SK-N-SH (cell line): Measurements from ENCODE around the gene TM9SF4. TPM values are rescaled to one million over a fixed set of nuclear protein-coding genes. Genes with fewer than 3 reads are reported as not detected.

Experiments
- CTCF ChIA-PET: fragments of 300-600, 350-600 bp; formaldehyde crosslinking; extraction: SDS; loops from one replicate; lab custom pipeline; 2021; lab: Yijun Ruan, JAX
- POLR2A ChIA-PET: fragments of 350-600 bp; sonication (Branson Sonifier 250); formaldehyde crosslinking; extraction: SDS; loops from one replicate; lab custom pipeline; 2020; ENCODE audit warnings: antibody characterized with exemption, inconsistent platforms; lab: Yijun Ruan, JAX
- DNase-seq: peaks from one replicate; pipeline ENCODE4 v3.0.0; 2012
- H2AFZ ChIP-seq: fragments of 200-600 bp; sonication (generic); 2 replicates; pipeline ENCODE4 v1.8.1; 2016; ENCODE audit warnings: antibody characterized with exemption, mild to moderate bottlenecking, low read depth
- H3F3A ChIP-seq: fragments of 200-600 bp; sonication (generic); replicated peaks from 2 replicates; pipeline ENCODE3; 2016; ENCODE audit warnings: antibody characterized with exemption, mild to moderate bottlenecking; ENCODE audit not compliant: insufficient read depth
- H3K27ac ChIP-seq, 2 experiments: fragments of 200-500 bp in 1 of 2; fragments of 200-600 bp in 1 of 2; sonication (Bioruptor generic) in 1 of 2; sonication (generic), shearing (Covaris generic) in 1 of 2; 2 replicates each; pipeline versions ENCODE4 v1.5.1 to v1.6.1; 2014 to 2016; ENCODE audit warnings: low read depth in 2 of 2, inconsistent platforms in 1 of 2, low read length in 1 of 2, mild to moderate bottlenecking in 1 of 2, mixed read lengths in 1 of 2
- H3K27me3 ChIP-seq: fragments of 200-600 bp; sonication (generic), shearing (Covaris generic); 2 replicates; pipeline ENCODE4 v1.6.1; 2016; ENCODE audit warnings: mixed run types; ENCODE audit not compliant: insufficient read depth
- H3K36me3 ChIP-seq, 2 experiments: fragments of 200-500 bp in 1 of 2; fragments of 200-600 bp in 1 of 2; sonication (Bioruptor generic) in 1 of 2; sonication (generic) in 1 of 2; replicated peaks in 1 of 2; 2 replicates each; pipeline versions ENCODE3 to v1.5.1; 2014 to 2016; ENCODE audit warnings: low read length in 1 of 2, mild to moderate bottlenecking in 1 of 2; ENCODE audit not compliant: insufficient read depth in 2 of 2, control insufficient read depth in 1 of 2
- H3K4me1 ChIP-seq, 2 experiments: fragments of 200-500 bp in 1 of 2; fragments of 200-600 bp in 1 of 2; sonication (Bioruptor generic) in 1 of 2; sonication (generic), shearing (Covaris generic) in 1 of 2; 2 replicates each; pipeline versions ENCODE4 v1.5.1 to v1.6.1; 2014 to 2016; ENCODE audit warnings: low read depth in 1 of 2, low read length in 1 of 2, mixed run types in 1 of 2; ENCODE audit not compliant: insufficient read depth in 2 of 2, control insufficient read depth in 1 of 2
- H3K4me2 ChIP-seq: fragments of 200-600 bp; sonication (generic), shearing (Covaris generic); 2 replicates; pipeline ENCODE4 v1.6.1; 2017; ENCODE audit warnings: mixed run types
- H3K4me3 ChIP-seq, 2 experiments: fragments of 200-500 bp in 1 of 2; fragments of 200-600 bp in 1 of 2; sonication (Bioruptor generic) in 1 of 2; sonication (generic), shearing (Covaris generic) in 1 of 2; 2 replicates each; pipeline versions ENCODE4 v1.5.1 to v1.8.1; 2014 to 2016; ENCODE audit warnings: low read depth in 2 of 2, inconsistent platforms in 1 of 2, low read length in 1 of 2, mild to moderate bottlenecking in 1 of 2, mixed read lengths in 1 of 2, moderate library complexity in 1 of 2
- H3K79me2 ChIP-seq: fragments of 200-600 bp; sonication (generic); 2 replicates; pipeline ENCODE4 v1.8.1; 2017; ENCODE audit warnings: mild to moderate bottlenecking; ENCODE audit not compliant: insufficient read depth
- H3K9ac ChIP-seq: fragments of 200-600 bp; sonication (generic); 2 replicates; pipeline ENCODE4 v1.6.1; 2017; ENCODE audit warnings: mixed run types
- H3K9me2 ChIP-seq: fragments of 200-600 bp; sonication (generic); 2 replicates; pipeline ENCODE4 v1.6.1; 2017; ENCODE audit warnings: mixed run types
- H3K9me3 ChIP-seq: fragments of 200-600 bp; sonication (generic); 2 replicates; pipeline ENCODE4 v1.6.1; 2017; ENCODE audit warnings: mixed run types, mild to moderate bottlenecking, moderate library complexity
- H4K20me1 ChIP-seq: fragments of 200-600 bp; sonication (generic); 2 replicates; pipeline ENCODE4 v1.6.1; 2017; ENCODE audit warnings: mild to moderate bottlenecking, mixed run types; ENCODE audit not compliant: insufficient read depth
- EP300 ChIP-seq, 2 experiments: IDR thresholded peaks; 2 replicates each; pipeline versions ENCODE4 v1.4.0 to v1.6.1; 2012; ENCODE audit warnings: borderline replicate concordance in 1 of 2, low read depth in 1 of 2, low read length in 1 of 2
- EZH2phosphoT487 ChIP-seq: fragments of 200-600 bp; sonication (generic); IDR thresholded peaks from 2 replicates; pipeline ENCODE4 v1.6.1; 2017; ENCODE audit warnings: low read depth, mixed run types, mild to moderate bottlenecking, antibody characterized with exemption, moderate library complexity, borderline replicate concordance
- FOSL2 ChIP-seq: IDR thresholded peaks from 2 replicates; pipeline ENCODE4 v1.4.0; 2012; ENCODE audit warnings: low read depth, mild to moderate bottlenecking, moderate library complexity, borderline replicate concordance
- FOXJ3 ChIP-seq: sonication (generic); formaldehyde crosslinking; IDR thresholded peaks from 2 replicates; pipeline ENCODE4 v1.5.1; 2020; ENCODE audit warnings: mild to moderate bottlenecking, missing genetic modification reagents
- GATA2 ChIP-seq: sonication (generic); formaldehyde crosslinking; IDR thresholded peaks from 2 replicates; pipeline ENCODE4 v1.5.0; 2020; ENCODE audit warnings: mild to moderate bottlenecking, missing genetic modification reagents
- JUND ChIP-seq: IDR thresholded peaks from 2 replicates; pipeline ENCODE4 v1.4.0; 2012
- MEF2A ChIP-seq: IDR thresholded peaks from 2 replicates; pipeline ENCODE4 v1.4.0; 2012; ENCODE audit warnings: low read depth, borderline replicate concordance
- NRF1 ChIP-seq: IDR thresholded peaks from 2 replicates; pipeline ENCODE4 v1.6.1; 2012; ENCODE audit warnings: low read depth, mild to moderate bottlenecking, low read length
- RXRA ChIP-seq: IDR thresholded peaks from 2 replicates; pipeline ENCODE4 v1.4.0; 2012; ENCODE audit warnings: low read depth, mild to moderate bottlenecking, borderline replicate concordance
- SIN3A ChIP-seq: IDR thresholded peaks from 2 replicates; pipeline ENCODE4 v1.6.1; 2012; ENCODE audit warnings: low read depth, mild to moderate bottlenecking, low read length, moderate library complexity, borderline replicate concordance
- TAF1 ChIP-seq: IDR thresholded peaks from 2 replicates; pipeline ENCODE4 v1.6.1; 2012; ENCODE audit warnings: low read depth, mild to moderate bottlenecking, low read length, moderate library complexity, borderline replicate concordance
- TEAD4 ChIP-seq: IDR thresholded peaks from 2 replicates; pipeline ENCODE4 v1.4.0; 2012; ENCODE audit warnings: mild to moderate bottlenecking, borderline replicate concordance; ENCODE audit not compliant: insufficient read depth
- YY1 ChIP-seq: IDR thresholded peaks from 2 replicates; pipeline ENCODE4 v1.4.0; 2012; ENCODE audit warnings: low read depth, mild to moderate bottlenecking
- WGBS: methylation state at CpG from one replicate; pipeline ENCODE4 v1.1.6; 2017; ENCODE audit warnings: low lambda C conversion rate; 5-methylcytosine and 5-hydroxymethylcytosine counted together
- polyA plus RNA-seq, 3 experiments: library from polyadenylated mRNA; depleted of rRNA; stranded (reverse); fragments of >200 nt; gene quantifications; 2 replicates each; pipeline ENCODE4 v1.2.3, GENCODE V29; 2012
- TF ChIP-seq, protein P1 (sequence below): IDR thresholded peaks from 2 replicates; pipeline ENCODE4 v1.4.0; 2012; ENCODE audit warnings: low read depth
- TF ChIP-seq, protein P2 (sequence below): IDR thresholded peaks from 2 replicates; pipeline ENCODE4 v1.6.1; 2012; ENCODE audit warnings: mild to moderate bottlenecking, low read depth, low read length, moderate library complexity
- TF ChIP-seq, protein P3 (sequence below): fragments of 150-350 bp; IDR thresholded peaks from 2 replicates; pipeline ENCODE4 v1.6.1; 2016; ENCODE audit warnings: mild to moderate bottlenecking, low read depth, low read length
- TF ChIP-seq, protein P4 (sequence below): IDR thresholded peaks from 2 replicates; pipeline ENCODE4 v1.4.0; 2012; ENCODE audit warnings: low read depth, borderline replicate concordance

TM9SF4 gene
- polyA plus RNA-seq, 1 of the 3 experiments (the other 2 are of a cell fraction): 61.0 TPM

DNA sequence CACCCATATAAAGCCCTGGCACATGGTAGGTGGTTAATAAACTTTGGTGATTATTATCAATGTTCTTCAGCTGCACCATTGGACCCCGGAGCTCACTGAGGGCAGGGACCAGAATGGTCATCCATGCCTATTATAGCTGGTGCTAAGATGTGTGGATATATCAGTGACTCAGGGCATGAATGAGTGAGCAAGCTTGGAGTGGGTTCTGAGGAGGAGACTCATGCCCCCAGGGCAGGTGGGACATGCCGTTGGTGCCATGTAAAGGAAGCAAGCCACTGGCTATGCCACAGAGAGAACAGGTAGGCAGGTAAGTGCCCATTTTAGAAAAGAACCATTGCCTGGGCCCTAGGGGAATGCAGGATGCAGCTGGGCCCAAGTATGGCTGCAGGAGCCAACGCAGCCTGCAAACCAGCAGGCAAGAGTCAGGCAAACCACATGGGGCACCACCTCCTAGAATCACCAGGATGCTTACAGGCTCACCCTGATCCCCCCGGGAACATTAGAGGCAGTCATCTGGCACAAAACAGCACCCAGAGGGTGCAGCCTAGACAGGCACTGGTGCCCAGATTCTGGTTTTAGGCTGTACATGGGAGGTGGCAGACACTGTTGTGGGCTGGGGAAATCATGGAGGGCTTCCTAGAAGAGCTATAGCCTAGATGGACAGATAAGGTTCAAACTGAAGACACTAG is 74.6 kb downstream of the TM9SF4 start (continued):
- TF ChIP-seq, protein P1, sequence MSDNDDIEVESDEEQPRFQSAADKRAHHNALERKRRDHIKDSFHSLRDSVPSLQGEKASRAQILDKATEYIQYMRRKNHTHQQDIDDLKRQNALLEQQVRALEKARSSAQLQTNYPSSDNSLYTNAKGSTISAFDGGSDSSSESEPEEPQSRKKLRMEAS: no peak
- TF ChIP-seq GATA2 (CRISPR knock-in tag) (no peak), SIN3A (no peak), NRF1 (no peak)
- TF ChIP-seq, protein P2, sequence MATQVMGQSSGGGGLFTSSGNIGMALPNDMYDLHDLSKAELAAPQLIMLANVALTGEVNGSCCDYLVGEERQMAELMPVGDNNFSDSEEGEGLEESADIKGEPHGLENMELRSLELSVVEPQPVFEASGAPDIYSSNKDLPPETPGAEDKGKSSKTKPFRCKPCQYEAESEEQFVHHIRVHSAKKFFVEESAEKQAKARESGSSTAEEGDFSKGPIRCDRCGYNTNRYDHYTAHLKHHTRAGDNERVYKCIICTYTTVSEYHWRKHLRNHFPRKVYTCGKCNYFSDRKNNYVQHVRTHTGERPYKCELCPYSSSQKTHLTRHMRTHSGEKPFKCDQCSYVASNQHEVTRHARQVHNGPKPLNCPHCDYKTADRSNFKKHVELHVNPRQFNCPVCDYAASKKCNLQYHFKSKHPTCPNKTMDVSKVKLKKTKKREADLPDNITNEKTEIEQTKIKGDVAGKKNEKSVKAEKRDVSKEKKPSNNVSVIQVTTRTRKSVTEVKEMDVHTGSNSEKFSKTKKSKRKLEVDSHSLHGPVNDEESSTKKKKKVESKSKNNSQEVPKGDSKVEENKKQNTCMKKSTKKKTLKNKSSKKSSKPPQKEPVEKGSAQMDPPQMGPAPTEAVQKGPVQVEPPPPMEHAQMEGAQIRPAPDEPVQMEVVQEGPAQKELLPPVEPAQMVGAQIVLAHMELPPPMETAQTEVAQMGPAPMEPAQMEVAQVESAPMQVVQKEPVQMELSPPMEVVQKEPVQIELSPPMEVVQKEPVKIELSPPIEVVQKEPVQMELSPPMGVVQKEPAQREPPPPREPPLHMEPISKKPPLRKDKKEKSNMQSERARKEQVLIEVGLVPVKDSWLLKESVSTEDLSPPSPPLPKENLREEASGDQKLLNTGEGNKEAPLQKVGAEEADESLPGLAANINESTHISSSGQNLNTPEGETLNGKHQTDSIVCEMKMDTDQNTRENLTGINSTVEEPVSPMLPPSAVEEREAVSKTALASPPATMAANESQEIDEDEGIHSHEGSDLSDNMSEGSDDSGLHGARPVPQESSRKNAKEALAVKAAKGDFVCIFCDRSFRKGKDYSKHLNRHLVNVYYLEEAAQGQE: no peak

DNA sequence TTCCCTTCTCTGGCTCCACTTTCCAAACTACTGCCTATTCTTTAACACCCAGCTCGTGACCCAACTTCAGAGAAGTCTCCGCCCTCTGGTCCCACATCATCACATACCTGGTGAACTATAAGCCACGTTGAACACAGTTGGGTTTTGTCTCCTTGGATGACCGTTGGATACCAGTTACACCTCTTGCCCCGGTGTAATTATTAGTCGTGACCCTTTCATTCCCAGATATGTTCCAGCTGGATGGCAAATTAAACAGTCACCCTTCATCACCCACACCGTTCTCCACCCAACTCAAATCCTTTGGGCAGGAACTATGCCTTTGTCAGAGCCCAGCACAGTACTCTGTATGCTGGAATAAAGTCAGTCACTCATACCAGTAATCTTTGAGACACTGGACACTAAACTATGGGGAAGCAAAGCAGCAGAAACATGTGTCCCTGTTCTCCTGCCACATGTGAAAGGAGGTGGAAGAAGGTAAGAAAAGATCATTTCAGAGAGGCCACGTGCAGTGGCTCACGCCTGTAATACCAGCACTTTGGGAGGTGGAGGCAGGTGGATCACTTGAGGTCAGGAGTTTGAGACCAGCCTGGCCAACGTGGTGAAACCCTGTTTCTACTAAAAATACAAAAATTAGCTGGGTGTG is 75.6 kb downstream of the TM9SF4 start:
- Histone ChIP-seq H3F3A (no peaks in the 10 kb centered on the region), H3K79me2 (no peaks in the 10 kb centered on the region), H3K9ac (no peak overlapping the region), H2AFZ (no peak overlapping the region), H4K20me1 (no peaks in the 10 kb centered on the region), H3K4me1 (peaks cover 0 to 14% of the 10 kb centered on the region in 2 experiments; a peak in 1 of 4 replicates), H3K4me2 (no peak overlapping the region), H3K27me3 (no peaks in the 10 kb centered on the region), H3K4me3 (no peak overlapping the region), H3K36me3 (no peaks in the 10 kb centered on the region), H3K9me3 (no peaks in the 10 kb centered on the region), H3K27ac (no peak overlapping the region), H3K9me2 (no peaks in the 10 kb centered on the region)
- CTCF ChIA-PET: no interaction called here
- POLR2A ChIA-PET: no interaction called here
- TF ChIP-seq, protein P3, sequence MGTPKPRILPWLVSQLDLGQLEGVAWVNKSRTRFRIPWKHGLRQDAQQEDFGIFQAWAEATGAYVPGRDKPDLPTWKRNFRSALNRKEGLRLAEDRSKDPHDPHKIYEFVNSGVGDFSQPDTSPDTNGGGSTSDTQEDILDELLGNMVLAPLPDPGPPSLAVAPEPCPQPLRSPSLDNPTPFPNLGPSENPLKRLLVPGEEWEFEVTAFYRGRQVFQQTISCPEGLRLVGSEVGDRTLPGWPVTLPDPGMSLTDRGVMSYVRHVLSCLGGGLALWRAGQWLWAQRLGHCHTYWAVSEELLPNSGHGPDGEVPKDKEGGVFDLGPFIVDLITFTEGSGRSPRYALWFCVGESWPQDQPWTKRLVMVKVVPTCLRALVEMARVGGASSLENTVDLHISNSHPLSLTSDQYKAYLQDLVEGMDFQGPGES: no peak
- TF ChIP-seq TAF1 (no peak), MEF2A (no peak), EP300 (IDR thresholded peaks at IDR 0.05; ENCODE audit: borderline replicate concordance in 1 of 2, low read depth in 1 of 2, low read length in 1 of 2) (no peak), YY1 (no peak), JUND (no peak), RXRA (no peak), EZH2phosphoT487 (no peak), FOXJ3 (CRISPR knock-in tag) (no peak), TEAD4 (no peak), FOSL2 (no peak)
- TF ChIP-seq, protein P4, sequence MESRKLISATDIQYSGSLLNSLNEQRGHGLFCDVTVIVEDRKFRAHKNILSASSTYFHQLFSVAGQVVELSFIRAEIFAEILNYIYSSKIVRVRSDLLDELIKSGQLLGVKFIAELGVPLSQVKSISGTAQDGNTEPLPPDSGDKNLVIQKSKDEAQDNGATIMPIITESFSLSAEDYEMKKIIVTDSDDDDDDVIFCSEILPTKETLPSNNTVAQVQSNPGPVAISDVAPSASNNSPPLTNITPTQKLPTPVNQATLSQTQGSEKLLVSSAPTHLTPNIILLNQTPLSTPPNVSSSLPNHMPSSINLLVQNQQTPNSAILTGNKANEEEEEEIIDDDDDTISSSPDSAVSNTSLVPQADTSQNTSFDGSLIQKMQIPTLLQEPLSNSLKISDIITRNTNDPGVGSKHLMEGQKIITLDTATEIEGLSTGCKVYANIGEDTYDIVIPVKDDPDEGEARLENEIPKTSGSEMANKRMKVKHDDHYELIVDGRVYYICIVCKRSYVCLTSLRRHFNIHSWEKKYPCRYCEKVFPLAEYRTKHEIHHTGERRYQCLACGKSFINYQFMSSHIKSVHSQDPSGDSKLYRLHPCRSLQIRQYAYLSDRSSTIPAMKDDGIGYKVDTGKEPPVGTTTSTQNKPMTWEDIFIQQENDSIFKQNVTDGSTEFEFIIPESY: no peak
- WGBS: 83% methylated on average over 10 of the region's 10 CpGs
- DNase-seq: no peak
